DOHH2 (cell line): Measurements from ENCODE around the gene SUGCT.

Source experiments
- EZH2phosphoT487 ChIP-seq: fragments of 200-600 bp; sonication (generic); IDR thresholded peaks from 2 replicates; pipeline ENCODE4 v1.6.1; 2017; ENCODE audit warnings: borderline replicate concordance, mild to moderate bottlenecking, antibody characterized with exemption, low read length, moderate library complexity, mixed read lengths
- TF ChIP-seq, protein P1 (sequence below): fragments of 200-600 bp; sonication (generic); IDR thresholded peaks from one replicate; pipeline ENCODE4 v1.5.1; 2014; ENCODE audit warnings: antibody characterized with exemption, mild to moderate bottlenecking, low read depth, low read length; ENCODE audit not compliant: poor library complexity, severe bottlenecking

DNA sequence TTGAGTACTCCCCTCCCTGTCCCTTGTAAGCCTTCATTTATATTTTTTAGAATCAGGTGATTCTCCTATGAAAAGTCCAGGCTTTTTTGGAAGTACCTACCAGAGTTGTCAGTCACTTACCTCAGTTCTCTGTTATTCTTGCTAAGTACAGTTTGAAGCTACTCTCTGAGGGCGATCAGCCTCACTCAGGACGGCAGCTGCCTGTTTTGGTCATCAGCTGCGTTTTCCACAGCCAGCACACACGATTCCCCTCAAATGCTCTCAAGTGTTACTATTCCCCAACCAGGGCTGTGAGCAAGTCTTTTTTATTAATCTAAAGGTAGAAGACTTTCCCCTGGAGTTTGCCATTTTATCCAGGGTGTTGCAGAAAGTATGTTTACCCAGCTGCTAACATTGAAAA, 328.6 kb downstream of the SUGCT start:
- TF ChIP-seq, protein P1, sequence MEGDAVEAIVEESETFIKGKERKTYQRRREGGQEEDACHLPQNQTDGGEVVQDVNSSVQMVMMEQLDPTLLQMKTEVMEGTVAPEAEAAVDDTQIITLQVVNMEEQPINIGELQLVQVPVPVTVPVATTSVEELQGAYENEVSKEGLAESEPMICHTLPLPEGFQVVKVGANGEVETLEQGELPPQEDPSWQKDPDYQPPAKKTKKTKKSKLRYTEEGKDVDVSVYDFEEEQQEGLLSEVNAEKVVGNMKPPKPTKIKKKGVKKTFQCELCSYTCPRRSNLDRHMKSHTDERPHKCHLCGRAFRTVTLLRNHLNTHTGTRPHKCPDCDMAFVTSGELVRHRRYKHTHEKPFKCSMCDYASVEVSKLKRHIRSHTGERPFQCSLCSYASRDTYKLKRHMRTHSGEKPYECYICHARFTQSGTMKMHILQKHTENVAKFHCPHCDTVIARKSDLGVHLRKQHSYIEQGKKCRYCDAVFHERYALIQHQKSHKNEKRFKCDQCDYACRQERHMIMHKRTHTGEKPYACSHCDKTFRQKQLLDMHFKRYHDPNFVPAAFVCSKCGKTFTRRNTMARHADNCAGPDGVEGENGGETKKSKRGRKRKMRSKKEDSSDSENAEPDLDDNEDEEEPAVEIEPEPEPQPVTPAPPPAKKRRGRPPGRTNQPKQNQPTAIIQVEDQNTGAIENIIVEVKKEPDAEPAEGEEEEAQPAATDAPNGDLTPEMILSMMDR = no peak
- TF ChIP-seq EZH2phosphoT487 = no peak
